Ishikawa (cell line): ENCODE data around the gene BAZ1B.
"Not testable (repeated sequence)": the region's sequence is repeated elsewhere in the genome, so short reads cannot be mapped to it uniquely, and the experiment has no call there.

ENCODE experiments used
- CEBPB ChIP-seq: IDR thresholded peaks from 2 replicates; pipeline ENCODE4 v1.6.1; 2012
- EGR1 ChIP-seq: IDR thresholded peaks from 2 replicates; pipeline ENCODE4 v1.6.1; 2012
- EP300 ChIP-seq: IDR thresholded peaks from 2 replicates; pipeline ENCODE4 v1.6.1; 2012; ENCODE audit warnings: borderline replicate concordance
- NFIC ChIP-seq: IDR thresholded peaks from 2 replicates; pipeline ENCODE4 v1.6.1; 2012
- RAD21 ChIP-seq: IDR thresholded peaks from 2 replicates; pipeline ENCODE4 v1.6.1; 2012; ENCODE audit warnings: low read depth
- YY1 ChIP-seq: IDR thresholded peaks from 2 replicates; pipeline ENCODE4 v1.6.1; 2012; ENCODE audit warnings: low read depth
- TF ChIP-seq, protein P1 (sequence below): IDR thresholded peaks from 2 replicates; pipeline ENCODE4 v1.6.1; 2012

- TF ChIP-seq EGR1, RAD21, YY1, EP300, NFIC: not testable (repeated sequence)
- TF ChIP-seq, protein P1, sequence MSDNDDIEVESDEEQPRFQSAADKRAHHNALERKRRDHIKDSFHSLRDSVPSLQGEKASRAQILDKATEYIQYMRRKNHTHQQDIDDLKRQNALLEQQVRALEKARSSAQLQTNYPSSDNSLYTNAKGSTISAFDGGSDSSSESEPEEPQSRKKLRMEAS: not testable (repeated sequence)
- TF ChIP-seq CEBPB: 0 out of 2 replicates have a peak, but pooled peaks have one; percentile 28
Observed at GRCh38 chr7:73467046-73467445, 55.0 kb downstream of the BAZ1B start.
